ENCODE results near the gene SH3BP1.

The SH3BP1 gene

GRCh38 chr22:37659897-37660708 lies 20.6 kb downstream of the SH3BP1 start:
- no peak for DNase-seq

GRCh38 chr22:37660709-37661045 lies 21.2 kb downstream of the SH3BP1 start:
- DNase-seq: no peak

- peak; percentile 13 to 65 for DNase-seq
Observed at GRCh38 chr22:37661160-37661924, 21.9 kb downstream of the SH3BP1 start.

GRCh38 chr22:37662039-37662438 lies 22.6 kb downstream of the SH3BP1 start:
- DNase-seq: no peak

- no peak for DNase-seq
Observed at GRCh38 chr22:37663521-37664140, 24.2 kb downstream of the SH3BP1 start.

- no peak for DNase-seq
Observed at GRCh38 chr22:37664249-37665101, 25.0 kb downstream of the SH3BP1 start.

GRCh38 chr22:37665487-37665886 lies 26.0 kb downstream of the SH3BP1 start:
- no peak for DNase-seq

GRCh38 chr22:37669586-37669985 lies 30.1 kb downstream of the SH3BP1 start:
- no peak for DNase-seq

GRCh38 chr22:37672206-37672919 lies 32.9 kb downstream of the SH3BP1 start:
- no peak for DNase-seq

GRCh38 chr22:37672920-37673455 lies 33.5 kb downstream of the SH3BP1 start:
- DNase-seq: no peak

GRCh38 chr22:37674248-37674647 lies 34.8 kb downstream of the SH3BP1 start:
- DNase-seq: no peak

GRCh38 chr22:37674951-37675929 lies 35.8 kb downstream of the SH3BP1 start, which contains the start of gene LGALS1:
Gene LGALS1 (plus strand): TSS chr22:37675636. CDS start chr22:37675703, 67 bp downstream.
- DNase-seq: peak; percentile 38 to 65

- DNase-seq: no peak
Observed at GRCh38 chr22:37675930-37676735, 36.7 kb downstream of the SH3BP1 start.

- DNase-seq: peak; percentile 69 to 77
Observed at GRCh38 chr22:37676736-37677492, 37.4 kb downstream of the SH3BP1 start.

GRCh38 chr22:37677493-37677974 lies 38.1 kb downstream of the SH3BP1 start:
- no peak for DNase-seq

- DNase-seq: no peak
Observed at GRCh38 chr22:37678372-37678771, 38.9 kb downstream of the SH3BP1 start.

GRCh38 chr22:37679670-37680069 lies 40.2 kb downstream of the SH3BP1 start:
- DNase-seq: no peak

- DNase-seq: no peak
Observed at GRCh38 chr22:37680191-37680851, 40.9 kb downstream of the SH3BP1 start.

All from NCI-H2081 (cell line).